Loucy (cell line): ENCODE data around the gene NUSAP1.

Source experiments
- H2AFZ ChIP-seq: fragments of 200-600 bp; sonication (generic); 2 replicates; pipeline ENCODE4 v1.6.0; 2016; ENCODE audit warnings: antibody characterized with exemption, mild to moderate bottlenecking, low read length, moderate library complexity
- H3F3A ChIP-seq: fragments of 200-600 bp; 2 replicates; pipeline ENCODE4 v1.6.0; 2016; ENCODE audit warnings: antibody characterized with exemption, low read depth, mild to moderate bottlenecking
- H3K27me3 ChIP-seq: fragments of 200-600 bp; sonication (generic); 2 replicates; pipeline ENCODE4 v1.6.1; 2014; ENCODE audit warnings: low read length, mild to moderate bottlenecking; ENCODE audit not compliant: insufficient read depth, poor library complexity, severe bottlenecking
- H3K36me3 ChIP-seq: fragments of 200-600 bp; sonication (generic); 2 replicates; pipeline ENCODE4 v1.6.1; 2016; ENCODE audit warnings: low read length; ENCODE audit not compliant: insufficient read depth
- H3K4me1 ChIP-seq: fragments of 200-600 bp; sonication (generic); 2 replicates; pipeline ENCODE4 v1.5.1; 2014; ENCODE audit warnings: low read length, mild to moderate bottlenecking; ENCODE audit not compliant: insufficient read depth, poor library complexity, severe bottlenecking
- H3K4me2 ChIP-seq: fragments of 200-600 bp; sonication (generic); 2 replicates; pipeline ENCODE4 v1.6.0; 2014; ENCODE audit warnings: antibody characterized with exemption, low read length, low read depth, mild to moderate bottlenecking; ENCODE audit not compliant: poor library complexity, severe bottlenecking
- H3K4me3 ChIP-seq: fragments of 200-600 bp; sonication (generic); 2 replicates; pipeline ENCODE4 v1.5.1; 2014; ENCODE audit warnings: low read length, mild to moderate bottlenecking, mixed read lengths; ENCODE audit not compliant: poor library complexity, severe bottlenecking
- H3K79me2 ChIP-seq: fragments of 200-600 bp; sonication (generic); 2 replicates; pipeline ENCODE4 v1.6.1; 2014; ENCODE audit warnings: low read length; ENCODE audit not compliant: insufficient read depth
- H3K9ac ChIP-seq: fragments of 200-600 bp; sonication (generic); 2 replicates; pipeline ENCODE4 v1.6.0; 2014; ENCODE audit warnings: mild to moderate bottlenecking, low read depth, low read length, moderate library complexity; ENCODE audit not compliant: poor library complexity, severe bottlenecking
- H3K9me2 ChIP-seq: fragments of 200-600 bp; sonication (generic); replicated peaks from 2 replicates; pipeline ENCODE4 v1.6.1; 2016; ENCODE audit warnings: low read depth, low read length, mixed read lengths
- H3K9me3 ChIP-seq: fragments of 200-600 bp; sonication (generic); 2 replicates; pipeline ENCODE4 v1.6.1; 2014; ENCODE audit warnings: mild to moderate bottlenecking, antibody characterized with exemption, low read length, low read depth; ENCODE audit not compliant: insufficient read depth
- H4K20me1 ChIP-seq: fragments of 200-600 bp; sonication (generic); 2 replicates; pipeline ENCODE4 v1.6.0; 2014; ENCODE audit warnings: antibody characterized with exemption, low read length, mild to moderate bottlenecking; ENCODE audit not compliant: insufficient read depth, poor library complexity, severe bottlenecking
- CTCF ChIP-seq: fragments of 200-600 bp; sonication (generic); conservative IDR thresholded peaks from 2 replicates; pipeline ENCODE4 v1.5.1; 2014; ENCODE audit warnings: mild to moderate bottlenecking, antibody characterized with exemption, low read length
- EZH2phosphoT487 ChIP-seq: fragments of 200-600 bp; IDR thresholded peaks from 2 replicates; pipeline ENCODE4 v1.6.1; 2018; ENCODE audit warnings: antibody characterized with exemption, mild to moderate bottlenecking, moderate library complexity, borderline replicate concordance

NUSAP1 gene

DNA sequence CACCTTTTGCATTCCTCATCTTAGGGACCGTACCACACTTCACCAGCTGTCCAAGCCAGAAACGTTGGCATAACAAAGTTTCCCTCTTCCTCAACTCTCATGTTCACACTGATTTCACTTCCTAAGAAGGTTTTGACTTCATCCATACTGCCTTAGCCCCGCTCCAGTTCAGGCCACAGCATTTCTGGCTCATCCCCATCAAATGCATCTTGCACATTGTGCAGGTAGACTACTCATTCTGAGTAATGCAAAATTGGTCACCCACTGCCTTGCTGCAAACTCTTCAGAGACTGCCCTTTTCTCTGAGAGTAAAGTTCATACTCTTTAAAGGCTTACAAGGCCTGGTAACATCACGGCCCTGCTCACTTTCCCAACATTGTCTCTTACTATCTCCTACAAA lies 8.8 kb downstream of the NUSAP1 start:
- Histone ChIP-seq H3K9ac (no peak overlapping the region), H3K4me2 (peak overlapping the region; percentile 80), H3K9me3 (no peaks in the 10 kb centered on the region), H4K20me1 (peaks cover 43% of the 10 kb centered on the region), H3K36me3 (peaks cover 74% of the 10 kb centered on the region), H3K4me3 (peak overlapping the region; percentile 18), H3F3A (no peaks in the 10 kb centered on the region), H3K9me2 (no peaks in the 10 kb centered on the region), H3K27me3 (no peaks in the 10 kb centered on the region), H3K79me2 (peaks cover 96% of the 10 kb centered on the region), H2AFZ (no peak overlapping the region), H3K4me1 (peaks cover 46% of the 10 kb centered on the region)
- TF ChIP-seq CTCF (no peak), EZH2phosphoT487 (no peak)

DNA sequence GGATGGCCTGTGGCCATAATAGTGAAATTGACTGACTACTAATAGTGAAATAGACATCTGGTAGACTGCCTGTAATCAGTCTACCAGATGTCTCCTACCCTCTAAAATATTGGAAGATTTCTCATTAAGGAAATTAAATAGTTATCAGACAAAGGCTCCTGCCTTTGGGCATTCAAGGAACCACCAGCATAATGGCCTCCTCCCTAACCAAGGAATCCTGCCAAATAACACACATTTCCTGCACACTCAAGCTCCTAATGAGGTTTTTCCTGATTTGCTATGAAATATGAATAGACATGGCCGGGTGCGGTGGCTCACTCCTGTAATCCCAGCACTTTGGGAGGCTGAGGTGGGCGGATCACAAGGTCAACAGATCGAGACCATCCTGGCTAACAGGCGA lies 14.6 kb downstream of the NUSAP1 start:
- Histone ChIP-seq H4K20me1 (peaks cover 11% of the 10 kb centered on the region), H3K27me3 (no peaks in the 10 kb centered on the region), H2AFZ (no peak overlapping the region), H3K9me3 (no peaks in the 10 kb centered on the region), H3K36me3 (peaks cover 91% of the 10 kb centered on the region), H3K4me3 (no peak overlapping the region), H3K79me2 (peaks cover 73% of the 10 kb centered on the region), H3K4me1 (peaks cover 3% of the 10 kb centered on the region), H3F3A (no peaks in the 10 kb centered on the region), H3K9ac (no peak overlapping the region), H3K4me2 (no peak overlapping the region), H3K9me2 (no peaks in the 10 kb centered on the region)
- TF ChIP-seq EZH2phosphoT487 (no peak), CTCF (no peak)

DNA sequence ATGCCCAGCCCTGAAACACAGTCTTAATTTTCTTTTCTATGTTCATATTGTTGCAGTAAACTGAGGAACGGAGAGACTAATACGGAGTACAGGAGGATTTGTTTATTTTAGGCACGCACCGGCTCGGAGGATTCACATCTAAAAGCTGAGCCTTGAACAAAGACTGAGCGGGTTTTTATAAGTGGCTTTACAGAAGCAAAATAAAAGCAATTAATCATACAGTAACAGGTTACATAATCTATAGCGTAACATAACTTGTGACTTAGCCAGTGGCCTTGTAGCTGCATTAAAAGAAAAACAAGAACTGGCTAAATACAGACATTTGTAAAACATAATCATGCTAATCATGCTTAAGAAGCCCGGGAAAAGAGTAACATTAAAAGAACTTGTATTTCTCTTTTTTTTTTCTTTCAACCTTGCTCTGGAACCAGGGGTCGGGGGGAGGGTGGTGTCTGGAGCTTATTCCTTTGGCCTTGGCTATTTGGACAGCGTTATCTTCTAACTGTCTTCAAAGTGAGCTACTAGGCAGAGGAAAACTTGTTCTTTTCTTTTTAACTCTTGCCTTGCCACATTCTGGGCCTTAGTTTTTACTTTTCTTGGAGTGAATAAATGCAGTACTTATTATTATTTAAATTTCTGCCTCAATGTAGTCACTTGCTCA lies 17.5 kb downstream of the NUSAP1 start:
- Histone ChIP-seq H3K4me1 (no peaks in the 10 kb centered on the region), H3K4me2 (no peak overlapping the region), H3K36me3 (peaks cover 83% of the 10 kb centered on the region), H3F3A (no peaks in the 10 kb centered on the region), H2AFZ (no peak overlapping the region), H4K20me1 (peaks cover 8% of the 10 kb centered on the region), H3K4me3 (no peak overlapping the region), H3K9me2 (no peaks in the 10 kb centered on the region), H3K79me2 (peaks cover 43% of the 10 kb centered on the region), H3K27me3 (no peaks in the 10 kb centered on the region), H3K9me3 (no peaks in the 10 kb centered on the region), H3K9ac (no peak overlapping the region)
- TF ChIP-seq EZH2phosphoT487 = no peak
- no peak for TF ChIP-seq CTCF
